B cell (primary cell): Measurements from ENCODE around the gene SUGCT. TPM values are rescaled to one million over a fixed set of nuclear protein-coding genes. Genes with fewer than 3 reads are reported as not detected.

Experiments
- ATAC-seq: fragments of 200-7000 bp; cut with Tn5 transposase; one replicate; pipeline ENCODE4 v1.10.0; 2021; ENCODE audit warnings: low read depth, mild to moderate bottlenecking, moderate number of reproducible peaks, moderate library complexity
- CTCF ChIA-PET: fragments of 350-600 bp; sonication (Branson Sonifier 250); formaldehyde crosslinking; loops from one replicate; lab custom pipeline; 2021; ENCODE audit warnings: antibody characterized with exemption, inconsistent platforms; lab: Charles Lee
- POLR2A ChIA-PET: fragments of 350-600 bp; sonication (Branson Sonifier 250); formaldehyde crosslinking; loops from one replicate; lab custom pipeline; 2021; ENCODE audit warnings: antibody characterized with exemption; lab: Charles Lee
- DNase-seq: peaks from one replicate; pipeline ENCODE4 v3.0.0; 2013
- H2AFZ ChIP-seq: 2 replicates; pipeline ENCODE4 v1.6.1; 2012; ENCODE audit warnings: mild to moderate bottlenecking, low read depth, low read length; ENCODE audit not compliant: insufficient read depth, poor library complexity, severe bottlenecking
- H3K27ac ChIP-seq, 2 donors: 1 replicate in 1 of 2; 2 replicates in 1 of 2; pipeline ENCODE4 v1.5.1; 2012 to 2013; ENCODE audit warnings: low read length in 2 of 2, mild to moderate bottlenecking in 2 of 2, moderate library complexity in 1 of 2
- H3K27me3 ChIP-seq, 4 experiments: fragments of 200-600 bp in 1 of 4; sonication (generic) in 1 of 4; replicated peaks in 1 of 4; 1 replicate in 2 of 4; 2 replicates in 2 of 4; pipeline versions ENCODE4 v1.6.1 to v1.7.0; 2013 to 2016; ENCODE audit warnings: low read length in 3 of 4, mild to moderate bottlenecking in 2 of 4, mixed read lengths in 1 of 4, moderate library complexity in 1 of 4; ENCODE audit not compliant: insufficient read depth in 4 of 4, control insufficient read depth in 3 of 4; ENCODE audit errors: control extremely low read depth in 1 of 4
- H3K36me3 ChIP-seq, 2 experiments: replicated peaks in 1 of 2; 1 replicate in 1 of 2; 2 replicates in 1 of 2; pipeline versions ENCODE4 v1.6.1 to v1.7.1; 2013; ENCODE audit warnings: low read length in 1 of 2; ENCODE audit not compliant: insufficient read depth in 2 of 2, control insufficient read depth in 1 of 2; ENCODE audit errors: control extremely low read depth in 1 of 2, extremely low read depth in 1 of 2
- H3K4me1 ChIP-seq, 2 donors: fragments of 200-600 bp in 1 of 2; sonication (generic) in 1 of 2; 1 replicate in 1 of 2; 2 replicates in 1 of 2; pipeline versions ENCODE4 v1.5.1 to v1.6.1; 2013 to 2017; ENCODE audit warnings: low read length in 2 of 2; ENCODE audit not compliant: control insufficient read depth in 2 of 2, insufficient read depth in 2 of 2
- H3K4me2 ChIP-seq: replicated peaks from 2 replicates; pipeline ENCODE3; 2012; ENCODE audit warnings: mild to moderate bottlenecking, low read depth, low read length; ENCODE audit not compliant: poor library complexity, severe bottlenecking
- H3K4me3 ChIP-seq, 5 experiments: fragments of 200-600 bp in 1 of 5; sonication (generic) in 1 of 5; 1 replicate in 3 of 5; 2 replicates in 2 of 5; pipeline versions ENCODE4 v1.5.1 to v1.7.0; 2011 to 2016; ENCODE audit warnings: low read length in 4 of 5, mild to moderate bottlenecking in 4 of 5, low read depth in 2 of 5, control low read depth in 1 of 5, moderate library complexity in 1 of 5; ENCODE audit not compliant: insufficient read depth in 1 of 5; ENCODE audit errors: control extremely low read depth in 1 of 5, extremely low read depth in 1 of 5
- H3K79me2 ChIP-seq: fragments of 200-600 bp; sonication (generic); one replicate; pipeline ENCODE4 v1.6.0; 2016; ENCODE audit warnings: low read length; ENCODE audit not compliant: control insufficient read depth, insufficient read depth
- H3K9ac ChIP-seq: fragments of 200-600 bp; sonication (generic); 2 replicates; pipeline ENCODE4 v1.6.1; 2017; ENCODE audit warnings: mild to moderate bottlenecking, low read length, moderate library complexity
- H3K9me3 ChIP-seq, 3 donors: one replicate each; pipeline versions ENCODE4 v1.6.1 to v1.7.1; 2013; ENCODE audit warnings: low read length in 2 of 3; ENCODE audit not compliant: control insufficient read depth in 2 of 3, insufficient read depth in 1 of 3; ENCODE audit errors: control extremely low read depth in 1 of 3
- H4K20me1 ChIP-seq: 2 replicates; pipeline ENCODE4 v1.6.0; 2012; ENCODE audit warnings: mild to moderate bottlenecking, low read length; ENCODE audit not compliant: insufficient read depth, control insufficient read depth, poor library complexity, severe bottlenecking
- H3K27ac Mint-ChIP-seq: one replicate; pipeline ENCODE4 v1.8.0; 2021; ENCODE audit warnings: mixed read lengths
- H3K27me3 Mint-ChIP-seq: one replicate; pipeline ENCODE4 v1.8.0; 2021; ENCODE audit warnings: mixed read lengths
- H3K4me1 Mint-ChIP-seq: one replicate; pipeline ENCODE4 v1.8.0; 2021; ENCODE audit warnings: mixed read lengths
- H3K4me3 Mint-ChIP-seq: one replicate; pipeline ENCODE4 v1.8.0; 2021; ENCODE audit warnings: mixed read lengths
- H3K9me3 Mint-ChIP-seq: one replicate; pipeline ENCODE4 v1.8.0; 2022; ENCODE audit warnings: mixed read lengths; ENCODE audit not compliant: insufficient read depth
- EZH2 ChIP-seq: IDR thresholded peaks from 2 replicates; pipeline ENCODE4 v1.6.1; 2012; ENCODE audit warnings: borderline replicate concordance, low read depth, mild to moderate bottlenecking, moderate library complexity, low read length; ENCODE audit not compliant: insufficient read depth, poor library complexity, severe bottlenecking
- WGBS: methylation state at CpG from one replicate; pipeline ENCODE4 v1.1.5; 2013; ENCODE audit warnings: missing lambda C conversion rate; ENCODE audit not compliant: insufficient coverage; 5-methylcytosine and 5-hydroxymethylcytosine counted together
- intact Hi-C: fragments of 100-400 bp; cut with micrococcal nuclease; formaldehyde crosslinking; loops from one replicate; pipeline ENCODE4 v1.10.0; 2022
- polyA plus RNA-seq: library from polyadenylated mRNA; depleted of rRNA; stranded (reverse); fragments of >200 nt; gene quantifications from 2 replicates; pipeline ENCODE4 v1.2.3, GENCODE V29; 2012
- total RNA-seq, 2 donors: library from RNA; stranded (reverse); fragments of 120-200 nt in 1 of 2; gene quantifications; 1 replicate in 1 of 2; 2 replicates in 1 of 2; pipeline versions ENCODE4 v1.2.3 to v1.2.4, GENCODE V29; 2013 to 2022
- TF ChIP-seq, protein P1 (sequence below): fragments of 200-600 bp; IDR thresholded peaks from one replicate; pipeline ENCODE4 v1.8.0; 2022; ENCODE audit warnings: antibody characterized with exemption, mild to moderate bottlenecking

Gene SUGCT
- total and polyA plus RNA-seq, 2 donors (not counting 1 experiment from before 2014, with no cell fraction given) = 0.19 to 0.86 TPM

DNA sequence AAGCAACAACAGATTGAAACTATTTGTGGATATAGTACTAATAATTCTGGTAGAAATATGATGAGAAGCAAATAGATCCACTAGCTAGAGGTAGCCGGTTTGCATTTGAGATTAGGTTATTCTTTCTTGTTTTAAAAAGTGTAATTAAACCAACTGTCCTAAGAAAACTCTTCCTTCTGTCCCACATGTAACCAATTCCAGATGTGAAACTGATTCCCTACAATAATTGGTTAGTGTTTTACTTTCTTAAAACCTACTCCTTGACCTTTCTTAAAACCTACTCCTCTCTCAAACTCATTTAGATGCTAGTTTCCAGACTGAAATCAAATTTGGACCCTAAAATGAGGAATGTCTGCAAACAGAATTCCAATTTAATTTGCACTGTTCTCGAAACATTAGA is 521.5 kb downstream of the SUGCT start:
- ChIA-PET POLR2A (no interaction called here), CTCF (no interaction called here)
- no peak overlapping the region for H3K4me3 Mint-ChIP-seq

GRCh38 chr7:40658729-40659128 is 523.9 kb downstream of the SUGCT start:
- H3K4me3 Mint-ChIP-seq = no peak overlapping the region
- H3K4me2 ChIP-seq = no peak overlapping the region
- no peaks in the 10 kb centered on the region for H3K9me3 Mint-ChIP-seq
- intact Hi-C loops = no loop called here
- no peaks in the 10 kb centered on the region for H4K20me1 ChIP-seq
- peaks cover 5% of the 10 kb centered on the region for H3K27me3 Mint-ChIP-seq
- H3K27me3 ChIP-seq = no peaks in the 10 kb centered on the region
- no peaks in the 10 kb centered on the region for H3K4me1 ChIP-seq
- H3K4me3 ChIP-seq = no peak overlapping the region
- 83% methylated on average over 1 of the region's 2 CpGs for WGBS
- DNase-seq (no peak), ATAC-seq (no peak)
- no peak overlapping the region for H3K27ac ChIP-seq
- H3K4me1 Mint-ChIP-seq = no peaks in the 10 kb centered on the region
- H3K36me3 ChIP-seq = no peaks in the 10 kb centered on the region
- H3K9me3 ChIP-seq = no peaks in the 10 kb centered on the region
- POLR2A ChIA-PET = no interaction called here
- no peak overlapping the region for H3K9ac ChIP-seq
- TF ChIP-seq EZH2 = no peak
- TF ChIP-seq, protein P1, sequence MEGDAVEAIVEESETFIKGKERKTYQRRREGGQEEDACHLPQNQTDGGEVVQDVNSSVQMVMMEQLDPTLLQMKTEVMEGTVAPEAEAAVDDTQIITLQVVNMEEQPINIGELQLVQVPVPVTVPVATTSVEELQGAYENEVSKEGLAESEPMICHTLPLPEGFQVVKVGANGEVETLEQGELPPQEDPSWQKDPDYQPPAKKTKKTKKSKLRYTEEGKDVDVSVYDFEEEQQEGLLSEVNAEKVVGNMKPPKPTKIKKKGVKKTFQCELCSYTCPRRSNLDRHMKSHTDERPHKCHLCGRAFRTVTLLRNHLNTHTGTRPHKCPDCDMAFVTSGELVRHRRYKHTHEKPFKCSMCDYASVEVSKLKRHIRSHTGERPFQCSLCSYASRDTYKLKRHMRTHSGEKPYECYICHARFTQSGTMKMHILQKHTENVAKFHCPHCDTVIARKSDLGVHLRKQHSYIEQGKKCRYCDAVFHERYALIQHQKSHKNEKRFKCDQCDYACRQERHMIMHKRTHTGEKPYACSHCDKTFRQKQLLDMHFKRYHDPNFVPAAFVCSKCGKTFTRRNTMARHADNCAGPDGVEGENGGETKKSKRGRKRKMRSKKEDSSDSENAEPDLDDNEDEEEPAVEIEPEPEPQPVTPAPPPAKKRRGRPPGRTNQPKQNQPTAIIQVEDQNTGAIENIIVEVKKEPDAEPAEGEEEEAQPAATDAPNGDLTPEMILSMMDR = no peak
- CTCF ChIA-PET = no interaction called here
- H3K79me2 ChIP-seq = no peaks in the 10 kb centered on the region
- H3K27ac Mint-ChIP-seq = no peak overlapping the region
- no peak overlapping the region for H2AFZ ChIP-seq

More for the DNA sequence above, 521.5 kb downstream of the SUGCT start:
- Histone ChIP-seq H3K27me3 (no peaks in the 10 kb centered on the region), H3K79me2 (no peaks in the 10 kb centered on the region), H3K4me3 (no peak overlapping the region), H3K4me2 (no peak overlapping the region), H3K27ac (no peak overlapping the region), H4K20me1 (no peaks in the 10 kb centered on the region), H3K36me3 (no peaks in the 10 kb centered on the region), H3K9ac (no peak overlapping the region), H2AFZ (no peak overlapping the region), H3K4me1 (no peaks in the 10 kb centered on the region), H3K9me3 (no peaks in the 10 kb centered on the region)
- WGBS = no CpG with 5 or more reads among the region's 2 CpGs
- H3K27ac Mint-ChIP-seq = no peak overlapping the region
- H3K9me3 Mint-ChIP-seq = no peaks in the 10 kb centered on the region
- H3K27me3 Mint-ChIP-seq = peaks cover 5% of the 10 kb centered on the region
- DNase-seq (no peak), ATAC-seq (no peak)
- H3K4me1 Mint-ChIP-seq = no peaks in the 10 kb centered on the region
- intact Hi-C loops = no loop called here
- TF ChIP-seq EZH2 = no peak
- TF ChIP-seq, protein P1 = no peak
